Suppressor macrophage treated with lipopolysaccharide for 1 hour (primary cell): Measurements from ENCODE around the gene SLC36A1.

Source experiments
- DNase-seq, 3 donors: peaks; one replicate each; pipeline ENCODE4 v3.0.0-alpha.2; 2020 to 2022

Gene SLC36A1

DNA sequence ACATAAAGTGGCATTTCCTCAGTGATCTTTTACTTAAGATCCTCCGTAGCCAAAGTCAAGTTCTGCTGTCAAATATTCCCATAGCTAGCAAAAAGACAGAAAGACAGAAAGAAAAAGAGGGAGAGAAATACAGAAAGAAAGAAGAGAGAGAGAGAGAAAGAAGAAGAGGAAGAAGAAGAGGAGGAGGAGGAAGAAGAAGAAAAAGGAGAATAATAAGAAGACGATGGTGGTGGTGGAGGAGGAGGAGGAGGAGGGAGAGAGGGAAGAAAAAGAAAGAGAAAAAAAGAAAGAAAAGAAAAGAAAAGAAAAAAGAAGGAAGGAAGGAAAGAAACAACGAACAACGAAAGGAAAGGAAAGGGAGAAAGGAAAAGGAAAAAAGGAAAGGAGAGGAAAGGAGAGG lies 89.6 kb downstream of the SLC36A1 start:
- no peak for DNase-seq

DNA sequence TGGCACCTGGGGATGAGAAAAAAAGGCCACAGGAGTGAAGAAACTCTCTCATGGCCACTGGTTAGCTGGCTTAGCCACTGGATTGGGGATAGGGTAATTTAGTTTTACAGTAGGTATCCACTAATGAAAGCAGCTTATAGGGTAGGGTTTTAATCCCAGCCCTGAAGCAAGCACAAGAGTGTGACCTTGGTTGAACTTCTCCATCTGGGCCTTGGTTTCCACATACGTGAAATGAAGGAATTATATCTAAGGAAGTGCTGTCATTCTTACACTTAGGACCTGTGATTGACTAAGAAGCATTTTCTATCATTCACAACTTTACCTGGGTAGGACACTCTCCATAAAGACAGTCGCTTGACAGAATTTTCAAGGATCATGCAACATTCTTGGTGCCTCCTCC lies 94.2 kb downstream of the SLC36A1 start:
- DNase-seq: peak; percentile 33 to 51 (median 37)
